ENCODE data around the gene COMMD7.

DNA sequence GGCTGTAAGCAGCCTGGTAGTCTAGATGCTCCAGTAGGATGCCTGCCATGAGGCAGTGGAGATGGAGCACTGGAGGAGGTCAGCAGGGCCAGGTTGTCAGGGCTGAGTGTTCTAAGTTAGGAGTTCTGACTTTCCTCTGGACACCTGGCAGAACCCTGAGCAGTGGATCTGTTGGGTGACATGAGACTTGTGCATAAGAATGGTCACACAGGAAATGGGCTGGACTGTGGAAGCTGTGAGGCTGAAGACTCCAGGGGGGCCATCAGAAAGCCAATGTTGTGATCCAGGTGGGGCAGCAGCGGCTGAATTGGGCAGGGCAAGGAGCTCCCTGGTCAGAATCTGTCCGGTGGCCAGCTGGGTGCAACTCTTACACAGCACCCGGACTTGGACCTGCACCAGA, 45.7 kb downstream of the COMMD7 start:
- TF ChIP-seq CTCF (IDR thresholded peaks at IDR 0.05) = no peak
- TF ChIP-seq POLR2A (IDR thresholded peaks at IDR 0.05) = no peak
